Calu3 (cell line): ENCODE measurements around the gene MRPS16. TPM values are rescaled to one million over a fixed set of nuclear protein-coding genes. Genes with fewer than 3 reads are reported as not detected.

Source experiments
- BruUV-seq: library from RNA; stranded (reverse); fragments of 400-500 nt; replicated peaks from 2 replicates; lab custom pipeline; 2021; lab: Mats Ljungman, UMichigan
- CTCF ChIA-PET: fragments of 300-600 bp; sonication (Branson Sonifier 250); formaldehyde crosslinking; loops from one replicate; lab custom pipeline; 2022; ENCODE audit warnings: antibody characterized with exemption; lab: Charles Lee
- DNase-seq: peaks from one replicate; pipeline ENCODE4 v3.0.0; 2022
- H3K27ac Mint-ChIP-seq: one replicate; pipeline ENCODE4 v1.8.0; 2022; ENCODE audit warnings: mixed read lengths; ENCODE audit not compliant: unreplicated experiment
- H3K27me3 Mint-ChIP-seq: one replicate; pipeline ENCODE4 v1.8.0; 2022; ENCODE audit warnings: mixed read lengths; ENCODE audit not compliant: unreplicated experiment
- H3K36me3 Mint-ChIP-seq: one replicate; pipeline ENCODE4 v1.8.0; 2022; ENCODE audit warnings: mild to moderate bottlenecking, moderate library complexity, mixed read lengths; ENCODE audit not compliant: insufficient read depth, unreplicated experiment
- H3K4me1 Mint-ChIP-seq: one replicate; pipeline ENCODE4 v1.8.0; 2022; ENCODE audit warnings: mild to moderate bottlenecking, low read depth, mixed read lengths; ENCODE audit not compliant: unreplicated experiment
- H3K4me3 Mint-ChIP-seq: one replicate; pipeline ENCODE4 v1.8.0; 2022; ENCODE audit warnings: mild to moderate bottlenecking, low read depth, moderate library complexity, mixed read lengths; ENCODE audit not compliant: unreplicated experiment
- H3K9me3 Mint-ChIP-seq: one replicate; pipeline ENCODE4 v1.8.0; 2022; ENCODE audit warnings: low read depth, mixed read lengths; ENCODE audit not compliant: unreplicated experiment
- CTCF ChIP-seq: fragments of 200-600 bp; IDR thresholded peaks from one replicate; pipeline ENCODE4 v1.8.0; 2022; ENCODE audit warnings: antibody characterized with exemption; ENCODE audit not compliant: unreplicated experiment
- intact Hi-C: fragments of 100-400 bp; cut with micrococcal nuclease; formaldehyde crosslinking; loops from one replicate; pipeline ENCODE4 v1.10.0; 2022; ENCODE audit not compliant: unreplicated experiment
- total RNA-seq: library from RNA; stranded (reverse); gene quantifications from 2 replicates; pipeline ENCODE4 v1.2.3, GENCODE V29; 2022

The MRPS16 gene
- total RNA-seq, 1 experiment from 2014 or later = 126 TPM

GRCh38 chr10:73238990-73239566 is 13.4 kb downstream of the MRPS16 start:
- H3K36me3 Mint-ChIP-seq = peaks cover 60% of the 10 kb centered on the region
- CTCF ChIA-PET = no interaction called here
- no peak overlapping the region for H3K27ac Mint-ChIP-seq
- peaks cover under 1% of the 10 kb centered on the region for H3K4me1 Mint-ChIP-seq
- intact Hi-C loops = no loop called here
- no peak for TF ChIP-seq CTCF
- H3K9me3 Mint-ChIP-seq = no peaks in the 10 kb centered on the region
- no TSS peak for BruUV-seq
- no peak overlapping the region for H3K4me3 Mint-ChIP-seq
- no peak for DNase-seq
- H3K27me3 Mint-ChIP-seq = no peaks in the 10 kb centered on the region

- BruUV-seq = no TSS peak
- H3K27ac Mint-ChIP-seq = no peak overlapping the region
- no peak overlapping the region for H3K4me3 Mint-ChIP-seq
- no peaks in the 10 kb centered on the region for H3K27me3 Mint-ChIP-seq
- CTCF ChIA-PET = interaction anchor here (1.0 kb wide), 1 partner anchor 13 kb away, joined by 3 read pairs; no protein-coding TSS in a partner anchor
- H3K4me1 Mint-ChIP-seq = no peaks in the 10 kb centered on the region
- intact Hi-C loops = no loop called here
- peaks cover 49% of the 10 kb centered on the region for H3K36me3 Mint-ChIP-seq
- no peaks in the 10 kb centered on the region for H3K9me3 Mint-ChIP-seq
- no peak for TF ChIP-seq CTCF
- no peak for DNase-seq
These were observed 17.7 kb downstream of the MRPS16 start for GRCh38 chr10:73234695-73235094.

DNA sequence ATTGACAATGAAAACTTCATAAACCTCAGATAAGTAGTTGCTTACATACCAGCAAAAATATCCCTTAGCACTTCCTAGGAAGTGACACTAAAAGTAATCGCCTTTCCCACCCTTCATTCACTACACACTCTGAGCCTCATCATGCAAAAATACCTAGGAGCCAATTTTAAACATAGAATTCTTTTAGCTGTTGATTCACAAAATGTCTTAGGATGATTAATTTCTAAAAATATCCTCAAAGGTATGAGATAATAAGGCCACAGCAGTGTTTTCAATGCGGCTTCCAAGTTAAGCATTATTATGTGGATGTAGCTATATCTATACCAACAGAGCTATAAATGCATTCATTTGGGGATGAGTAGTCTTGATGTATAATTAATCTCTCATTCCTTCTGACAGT is 18.6 kb downstream of the MRPS16 start:
- intact Hi-C loops = no loop called here
- H3K27ac Mint-ChIP-seq = no peak overlapping the region
- CTCF ChIA-PET = interaction anchor here (1.0 kb wide), 1 partner anchor 14 kb away, joined by 3 read pairs; no protein-coding TSS in a partner anchor
- no peaks in the 10 kb centered on the region for H3K4me1 Mint-ChIP-seq
- H3K36me3 Mint-ChIP-seq = peaks cover 45% of the 10 kb centered on the region
- BruUV-seq = no TSS peak
- no peak for DNase-seq
- no peaks in the 10 kb centered on the region for H3K27me3 Mint-ChIP-seq
- TF ChIP-seq CTCF = no peak
- H3K4me3 Mint-ChIP-seq = no peak overlapping the region
- H3K9me3 Mint-ChIP-seq = no peaks in the 10 kb centered on the region

DNA sequence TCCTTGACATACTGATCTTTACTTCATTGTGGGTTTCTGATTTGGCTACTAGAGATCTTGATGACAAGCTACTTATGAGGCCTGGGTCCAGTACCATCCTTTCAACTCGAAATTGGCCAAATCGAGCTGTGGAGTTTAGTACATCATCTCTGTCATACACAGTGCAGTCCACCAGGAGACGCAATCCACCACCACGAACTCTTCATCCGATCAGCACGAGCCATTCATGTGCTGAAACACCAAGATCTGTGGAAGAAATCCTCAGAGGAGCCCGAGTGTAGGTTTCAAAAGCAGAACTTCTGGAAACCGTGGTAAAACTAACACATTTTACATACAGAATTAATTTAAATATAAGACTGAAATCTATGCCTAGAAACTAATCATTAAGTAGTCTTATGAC is 19.6 kb downstream of the MRPS16 start:
- intact Hi-C loops = no loop called here
- H3K27me3 Mint-ChIP-seq = no peaks in the 10 kb centered on the region
- peaks cover 52% of the 10 kb centered on the region for H3K36me3 Mint-ChIP-seq
- H3K9me3 Mint-ChIP-seq = no peaks in the 10 kb centered on the region
- H3K27ac Mint-ChIP-seq = no peak overlapping the region
- no peak overlapping the region for H3K4me3 Mint-ChIP-seq
- no peak for DNase-seq
- no TSS peak for BruUV-seq
- no peak for TF ChIP-seq CTCF
- H3K4me1 Mint-ChIP-seq = no peaks in the 10 kb centered on the region
- CTCF ChIA-PET = no interaction called here
